Measurements from ENCODE around the gene TLE1. TPM values are rescaled to one million over a fixed set of nuclear protein-coding genes. Genes with fewer than 3 reads are reported as not detected.

Gene TLE1
- total and polyA plus RNA-seq, 5 donors, result 14.8 to 18.4 (median 15.8) TPM

DNA sequence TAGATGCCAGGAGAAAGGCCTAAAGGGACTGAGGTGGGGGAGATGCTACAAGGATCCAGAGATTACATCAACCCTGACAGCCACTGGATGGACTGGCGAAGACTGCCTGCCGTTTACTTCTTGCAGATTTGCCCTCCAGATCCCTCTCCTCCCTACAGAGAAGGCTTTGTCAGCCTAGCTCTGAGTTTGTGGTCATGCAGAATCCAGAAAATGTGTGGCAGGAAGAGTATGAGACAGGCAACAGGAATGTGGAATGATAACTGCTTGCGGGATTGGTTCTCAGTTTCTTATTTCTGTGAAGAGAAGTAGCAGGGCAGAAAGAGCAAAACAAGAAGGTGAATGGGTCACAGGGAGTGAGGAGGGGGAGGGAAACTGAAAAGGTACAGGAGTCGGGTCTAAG, 129.6 kb downstream of the TLE1 start:
- intact Hi-C loops (cut with DNase I), result no loop called here
- H3K27me3 ChIP-seq (ENCODE audit: control insufficient read depth, insufficient read depth), result no peaks in the 10 kb centered on the region
- H3K4me1 ChIP-seq (ENCODE audit: control insufficient read depth, insufficient read depth, low read length), result peaks cover 6% of the 10 kb centered on the region
- no peak overlapping the region for H3K27ac ChIP-seq (ENCODE audit: low read length)
- H3K4me3 ChIP-seq (ENCODE audit: low read length), result no peak overlapping the region
- ATAC-seq, result no peak
- H3K9me3 ChIP-seq (ENCODE audit: control insufficient read depth, low read length), result no peaks in the 10 kb centered on the region
- 65% methylated on average over 4 of the region's 4 CpGs for WGBS
- no peak for DNase-seq

DNA sequence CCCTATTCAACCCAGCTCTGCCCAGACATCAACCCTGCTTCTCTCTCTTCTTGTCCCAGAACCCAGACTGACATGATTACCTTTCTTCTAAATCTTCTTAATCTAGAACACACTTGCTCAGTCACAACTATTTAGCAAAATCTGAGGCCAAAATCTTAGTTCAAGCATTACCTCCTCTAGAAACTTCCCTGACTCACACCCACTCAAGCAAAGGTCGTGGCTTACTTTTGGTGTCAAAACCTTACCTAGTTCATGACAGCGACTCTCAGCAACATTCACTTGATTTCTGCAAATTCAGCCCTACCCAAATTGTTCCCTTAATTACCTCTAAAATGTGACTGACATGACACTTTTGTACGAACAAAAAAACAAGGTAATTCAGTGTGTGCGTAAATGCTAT, 130.2 kb downstream of the TLE1 start:
- H3K9me3 ChIP-seq (ENCODE audit: control insufficient read depth, low read length), result no peaks in the 10 kb centered on the region

DNA sequence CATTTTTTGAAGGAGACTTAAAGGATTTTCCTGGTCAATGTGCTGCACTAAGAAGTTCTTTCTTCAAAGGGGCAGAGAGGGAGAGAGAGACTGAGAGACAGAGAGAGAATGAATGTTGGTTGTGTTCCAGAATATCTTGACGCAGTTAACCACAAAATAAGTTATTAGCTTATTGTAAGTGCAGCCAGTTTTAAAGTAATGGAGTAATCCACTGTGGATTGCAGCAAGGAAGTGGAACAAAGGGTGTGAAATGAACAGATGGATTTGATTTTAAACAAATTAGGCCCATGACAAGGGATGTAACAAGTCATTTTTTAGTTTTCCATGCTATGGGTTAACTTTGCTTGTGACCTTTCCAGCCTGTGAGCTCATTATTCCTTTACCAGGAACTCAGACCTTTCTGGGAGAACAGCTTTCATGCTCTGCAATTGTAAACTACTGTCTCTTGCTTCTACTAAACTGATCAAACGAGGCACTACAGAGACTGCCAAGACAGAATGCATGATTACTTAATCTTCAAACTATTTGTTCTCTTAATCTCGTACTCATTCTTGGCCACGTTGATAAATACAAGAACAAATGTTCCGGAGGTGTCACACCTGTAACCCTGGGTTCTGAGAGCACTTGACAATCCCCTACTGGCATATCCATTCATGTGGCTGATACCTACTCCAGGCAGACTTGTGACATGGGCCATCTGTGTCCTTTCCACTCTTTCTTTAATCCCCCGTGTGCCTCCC, 131.1 kb downstream of the TLE1 start:
- Histone ChIP-seq H3K27ac (ENCODE audit: low read length) (peak overlapping the region; percentile 42), H3K9me3 (ENCODE audit: control insufficient read depth, low read length) (no peaks in the 10 kb centered on the region), H3K27me3 (ENCODE audit: control insufficient read depth, insufficient read depth) (no peaks in the 10 kb centered on the region), H3K4me3 (ENCODE audit: low read length) (no peak overlapping the region), H3K4me1 (ENCODE audit: control insufficient read depth, insufficient read depth, low read length) (peaks cover 6% of the 10 kb centered on the region)
- 27% methylated on average over 6 of the region's 6 CpGs for WGBS
- ATAC-seq (peak; percentile 65 to 72), DNase-seq (no peak)
- intact Hi-C loops (cut with DNase I), result no loop called here

More for the DNA sequence above, 130.2 kb downstream of the TLE1 start:
- no peak for DNase-seq
- Histone ChIP-seq H3K27me3 (ENCODE audit: control insufficient read depth, insufficient read depth) (no peaks in the 10 kb centered on the region), H3K4me1 (ENCODE audit: control insufficient read depth, insufficient read depth, low read length) (peaks cover 6% of the 10 kb centered on the region), H3K27ac (ENCODE audit: low read length) (no peak overlapping the region), H3K4me3 (ENCODE audit: low read length) (no peak overlapping the region)
- intact Hi-C loops (cut with DNase I), result no loop called here
- WGBS, result 96% methylated on average over 4 of the region's 4 CpGs
- no peak for ATAC-seq

DNA sequence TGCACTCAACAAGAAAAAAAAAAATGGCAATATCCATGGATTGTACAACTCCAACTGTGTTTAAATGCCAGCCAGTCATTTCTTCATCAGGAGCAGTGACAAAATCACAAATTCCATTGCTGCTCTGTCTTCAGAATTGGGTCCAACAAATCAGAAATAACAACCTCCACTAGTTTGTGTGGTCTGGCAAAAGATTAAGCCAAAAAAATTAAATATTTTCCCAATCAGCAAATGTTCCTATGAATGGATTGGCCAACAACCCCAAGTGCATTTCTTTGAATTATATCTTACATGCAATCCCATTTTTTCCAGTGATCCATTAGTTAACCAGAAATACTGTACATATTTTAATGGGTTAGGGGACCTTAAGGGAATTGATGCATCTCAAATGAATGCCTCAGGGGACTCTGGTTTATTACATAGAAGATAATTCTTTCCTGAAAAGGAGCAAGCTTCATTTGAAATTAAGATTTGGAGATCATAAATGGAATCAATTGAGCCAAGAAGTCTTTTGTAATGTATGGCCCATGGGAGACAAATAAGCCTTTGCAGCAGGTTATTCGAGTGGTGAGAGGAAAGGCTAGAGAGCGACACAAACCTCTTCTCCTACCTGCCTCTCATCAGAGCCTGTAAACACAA, 131.8 kb downstream of the TLE1 start:
- H3K4me3 ChIP-seq (ENCODE audit: low read length), result no peak overlapping the region
- H3K9me3 ChIP-seq (ENCODE audit: control insufficient read depth, low read length), result no peaks in the 10 kb centered on the region
- no peaks in the 10 kb centered on the region for H3K27me3 ChIP-seq (ENCODE audit: control insufficient read depth, insufficient read depth)
- intact Hi-C loops (cut with DNase I), result no loop called here
- H3K4me1 ChIP-seq (ENCODE audit: control insufficient read depth, insufficient read depth, low read length), result peaks cover 5% of the 10 kb centered on the region
- DNase-seq, result no peak
- WGBS, result 53% methylated on average over 2 of the region's 2 CpGs
- H3K27ac ChIP-seq (ENCODE audit: low read length), result peak overlapping the region; percentile 42
- peak; percentile 25 to 55 for ATAC-seq

DNA sequence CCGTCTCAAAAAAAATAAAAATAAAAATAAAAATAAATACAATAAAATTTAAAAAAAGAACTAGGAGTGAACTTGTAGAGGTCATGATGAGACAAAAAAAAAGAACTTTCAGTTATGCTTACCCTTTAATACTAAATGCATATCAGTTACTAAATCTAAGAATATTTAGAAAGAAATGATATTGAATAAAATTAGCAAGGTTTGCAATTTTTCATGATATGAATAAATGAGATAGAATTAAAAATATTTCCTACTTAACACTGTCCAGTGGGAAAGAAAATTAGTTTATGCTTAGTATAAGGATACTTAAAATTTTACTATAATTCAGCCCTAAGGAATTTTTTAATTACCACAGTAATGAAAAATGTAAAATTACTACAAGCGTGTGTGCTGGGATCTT, 132.4 kb downstream of the TLE1 start:
- DNase-seq, result no peak
- ATAC-seq, result no peak
- no peaks in the 10 kb centered on the region for H3K27me3 ChIP-seq (ENCODE audit: control insufficient read depth, insufficient read depth)
- intact Hi-C loops (cut with DNase I), result no loop called here
- WGBS, result 88% methylated on average over 2 of the region's 2 CpGs
- no peak overlapping the region for H3K27ac ChIP-seq (ENCODE audit: low read length)
- no peaks in the 10 kb centered on the region for H3K9me3 ChIP-seq (ENCODE audit: control insufficient read depth, low read length)
- peaks cover 5% of the 10 kb centered on the region for H3K4me1 ChIP-seq (ENCODE audit: control insufficient read depth, insufficient read depth, low read length)
- no peak overlapping the region for H3K4me3 ChIP-seq (ENCODE audit: low read length)

DNA sequence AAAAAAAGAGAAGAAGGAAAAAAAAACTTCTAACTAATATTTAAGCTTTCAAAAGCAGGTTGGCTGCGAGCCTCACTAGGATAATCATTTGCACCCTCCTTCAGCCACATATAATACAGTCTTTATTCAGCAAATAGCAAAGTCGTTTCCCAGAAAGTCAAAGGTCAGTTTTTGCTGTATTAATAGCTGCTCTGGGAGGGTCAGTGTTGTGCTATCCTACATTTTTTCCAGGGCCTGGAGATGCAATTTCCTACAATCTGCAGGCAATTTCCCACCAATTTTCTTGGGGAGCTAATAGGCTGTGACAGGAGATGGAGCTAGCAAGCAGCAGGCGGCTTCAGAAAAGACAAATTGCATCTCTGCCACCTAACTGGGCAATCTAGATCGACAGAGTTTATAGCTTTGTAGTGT, 136.8 kb downstream of the TLE1 start:
- Histone ChIP-seq H3K27ac (ENCODE audit: low read length) (no peak overlapping the region), H3K4me1 (ENCODE audit: control insufficient read depth, insufficient read depth, low read length) (peaks cover 1% of the 10 kb centered on the region), H3K27me3 (ENCODE audit: control insufficient read depth, insufficient read depth) (no peaks in the 10 kb centered on the region), H3K9me3 (ENCODE audit: control insufficient read depth, low read length) (no peaks in the 10 kb centered on the region), H3K4me3 (ENCODE audit: low read length) (no peak overlapping the region)
- DNase-seq (no peak), ATAC-seq (no peak)
- 54% methylated on average over 4 of the region's 4 CpGs for WGBS
- intact Hi-C loops (cut with DNase I), result no loop called here

DNA sequence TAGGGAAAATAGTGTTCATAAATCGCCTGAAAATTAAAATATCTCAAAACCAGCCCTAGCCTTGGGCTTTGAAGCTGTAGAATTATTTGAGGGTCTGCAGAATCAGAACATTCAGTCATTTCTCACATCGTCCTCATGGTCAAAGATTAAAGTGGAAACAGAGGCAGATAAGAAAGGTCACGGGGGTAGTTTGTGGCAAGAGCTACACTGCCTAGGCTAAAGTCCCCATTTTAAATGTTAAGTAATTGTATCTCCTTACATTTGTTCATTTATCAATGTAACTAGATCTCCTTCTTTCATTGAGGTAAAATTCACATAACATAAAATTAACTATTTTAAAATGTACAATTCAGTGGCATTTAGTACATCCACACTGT, 139.2 kb downstream of the TLE1 start:
- Histone ChIP-seq H3K9me3 (ENCODE audit: control insufficient read depth, low read length) (no peaks in the 10 kb centered on the region), H3K4me1 (ENCODE audit: control insufficient read depth, insufficient read depth, low read length) (peaks cover 1% of the 10 kb centered on the region), H3K4me3 (ENCODE audit: low read length) (no peak overlapping the region), H3K27ac (ENCODE audit: low read length) (no peak overlapping the region), H3K27me3 (ENCODE audit: control insufficient read depth, insufficient read depth) (no peaks in the 10 kb centered on the region)
- intact Hi-C loops (cut with DNase I), result no loop called here
- WGBS, result 56% methylated on average over 3 of the region's 3 CpGs
- DNase-seq, result no peak
- ATAC-seq, result no peak

DNA sequence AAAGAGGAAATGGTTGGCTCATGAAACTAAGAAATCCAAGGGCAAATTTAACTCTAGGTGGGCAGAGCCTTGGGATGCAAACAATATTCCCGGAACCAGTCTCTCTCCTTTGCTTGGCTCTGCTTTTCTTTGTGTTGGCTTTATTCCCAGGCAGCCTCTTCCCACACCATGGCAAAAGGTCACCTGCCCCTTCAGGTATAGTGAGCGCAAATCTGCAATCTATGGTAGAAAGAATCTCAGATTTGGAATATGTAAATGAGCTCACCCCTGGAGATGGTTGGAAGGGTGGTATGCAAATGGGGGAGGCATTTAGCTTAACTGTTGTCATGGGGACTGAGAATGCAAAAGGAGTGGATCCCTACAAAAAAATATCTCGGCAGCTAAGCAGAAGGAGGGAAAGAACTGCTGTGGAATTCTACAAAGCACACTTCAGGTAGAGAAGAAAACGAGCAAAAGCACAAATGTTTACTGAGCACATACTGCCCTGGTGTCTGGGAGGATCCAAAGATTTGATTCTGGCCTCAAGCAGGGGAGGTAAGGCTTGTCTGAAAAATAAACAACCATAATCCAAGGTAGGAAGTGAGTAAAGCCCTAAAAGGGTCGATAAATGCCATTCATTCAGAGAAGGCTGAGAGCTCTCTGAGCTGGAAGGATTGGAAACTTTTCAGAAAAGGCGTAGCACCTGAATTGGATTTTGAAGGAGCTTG, 139.7 kb downstream of the TLE1 start:
- no peak for DNase-seq
- no peak overlapping the region for H3K27ac ChIP-seq (ENCODE audit: low read length)
- H3K4me1 ChIP-seq (ENCODE audit: control insufficient read depth, insufficient read depth, low read length), result peaks cover 1% of the 10 kb centered on the region
- intact Hi-C loops (cut with DNase I), result no loop called here
- no peaks in the 10 kb centered on the region for H3K9me3 ChIP-seq (ENCODE audit: control insufficient read depth, low read length)
- H3K27me3 ChIP-seq (ENCODE audit: control insufficient read depth, insufficient read depth), result no peaks in the 10 kb centered on the region
- peak in 1 of 2 donors; percentile 18 for ATAC-seq
- no peak overlapping the region for H3K4me3 ChIP-seq (ENCODE audit: low read length)
- WGBS, result 74% methylated on average over 6 of the region's 6 CpGs

DNA sequence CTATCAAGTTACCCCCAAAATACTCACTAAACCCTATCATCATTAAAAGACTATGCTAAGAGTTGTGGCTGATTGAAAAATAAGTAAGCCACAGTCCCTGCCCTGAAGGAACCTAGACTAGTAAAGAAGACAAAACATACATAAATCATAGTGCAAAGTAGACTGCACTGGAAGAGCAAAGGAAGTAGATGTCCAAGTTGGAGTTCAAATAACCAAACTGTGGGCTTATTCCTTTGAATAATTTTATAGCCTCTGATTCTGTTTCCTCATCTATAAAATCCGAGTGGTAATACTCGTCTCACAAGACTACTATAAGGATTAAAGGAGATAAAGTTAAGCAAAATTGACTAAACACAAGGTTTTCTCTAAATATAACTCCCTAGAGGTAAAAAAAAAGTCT, 140.4 kb downstream of the TLE1 start:
- Histone ChIP-seq H3K4me1 (ENCODE audit: control insufficient read depth, insufficient read depth, low read length) (peaks cover 1% of the 10 kb centered on the region), H3K4me3 (ENCODE audit: low read length) (no peak overlapping the region), H3K9me3 (ENCODE audit: control insufficient read depth, low read length) (no peaks in the 10 kb centered on the region), H3K27ac (ENCODE audit: low read length) (no peak overlapping the region), H3K27me3 (ENCODE audit: control insufficient read depth, insufficient read depth) (no peaks in the 10 kb centered on the region)
- WGBS, result 95% methylated on average over 2 of the region's 2 CpGs
- ATAC-seq (no peak), DNase-seq (no peak)
- intact Hi-C loops (cut with DNase I), result no loop called here

DNA sequence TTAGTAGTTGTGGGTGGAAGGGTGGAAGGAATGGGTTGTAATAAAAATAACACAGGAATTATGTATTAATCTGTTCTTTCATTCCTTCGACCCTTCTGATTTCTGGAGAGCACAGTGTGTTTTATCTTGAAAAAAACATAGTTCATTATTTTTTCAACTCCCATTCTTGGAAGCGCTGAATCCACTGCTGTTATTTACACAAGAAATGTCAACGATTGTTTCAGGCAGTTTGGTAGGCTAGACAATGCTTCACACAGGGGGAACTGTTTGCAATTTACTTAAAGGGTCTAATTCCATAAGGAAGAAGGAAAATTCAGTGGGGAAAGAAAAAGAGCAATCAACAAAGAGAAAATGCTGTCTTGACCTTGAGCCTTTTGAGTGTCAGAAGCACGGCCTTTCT, 142.9 kb downstream of the TLE1 start:
- no peak for ATAC-seq
- intact Hi-C loops (cut with DNase I), result no loop called here
- Histone ChIP-seq H3K27ac (ENCODE audit: low read length) (no peak overlapping the region), H3K4me3 (ENCODE audit: low read length) (no peak overlapping the region), H3K27me3 (ENCODE audit: control insufficient read depth, insufficient read depth) (no peaks in the 10 kb centered on the region), H3K9me3 (ENCODE audit: control insufficient read depth, low read length) (no peaks in the 10 kb centered on the region), H3K4me1 (ENCODE audit: control insufficient read depth, insufficient read depth, low read length) (no peaks in the 10 kb centered on the region)
- WGBS, result 36% methylated on average over 4 of the region's 4 CpGs
- no peak for DNase-seq

DNA sequence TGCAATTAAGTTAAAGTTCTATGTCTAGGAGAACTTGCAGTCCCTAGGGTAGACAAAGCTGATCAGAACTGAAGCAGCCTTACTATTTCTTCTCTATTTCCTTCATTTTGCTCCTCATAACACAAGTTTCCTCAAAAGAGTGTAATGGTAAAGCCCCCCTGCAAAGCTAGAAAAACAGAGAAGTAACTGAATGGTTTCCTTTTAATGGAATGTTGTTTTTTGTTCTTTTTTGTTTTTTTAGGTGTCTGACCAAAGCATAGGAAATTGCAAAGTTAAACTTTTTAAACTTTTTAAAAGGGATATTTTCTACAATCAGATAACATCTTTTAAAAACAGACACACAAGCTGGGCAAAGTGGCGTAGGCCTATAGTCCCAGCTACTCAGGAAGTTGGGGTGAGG, 145.7 kb downstream of the TLE1 start:
- H3K27me3 ChIP-seq (ENCODE audit: control insufficient read depth, insufficient read depth), result no peaks in the 10 kb centered on the region
- no peaks in the 10 kb centered on the region for H3K4me1 ChIP-seq (ENCODE audit: control insufficient read depth, insufficient read depth, low read length)
- 88% methylated on average over 1 of the region's 1 CpG for WGBS
- no peaks in the 10 kb centered on the region for H3K9me3 ChIP-seq (ENCODE audit: control insufficient read depth, low read length)
- ATAC-seq (no peak), DNase-seq (no peak)
- H3K27ac ChIP-seq (ENCODE audit: low read length), result no peak overlapping the region
- no peak overlapping the region for H3K4me3 ChIP-seq (ENCODE audit: low read length)
- intact Hi-C loops (cut with DNase I), result no loop called here
